GM19397 (cell line): ENCODE measurements around the gene GRIA4.
"Not testable (repeated sequence)": the region's sequence is repeated elsewhere in the genome, so short reads cannot be mapped to it uniquely, and the experiment has no call there.

Experiments used
- ATAC-seq: cut with Tn5 transposase; IDR thresholded peaks from one replicate; pipeline ENCODE4 v1.9.1; 2021; ENCODE audit warnings: mild to moderate bottlenecking, moderate library complexity; ENCODE audit not compliant: unreplicated experiment

The GRIA4 gene

DNA sequence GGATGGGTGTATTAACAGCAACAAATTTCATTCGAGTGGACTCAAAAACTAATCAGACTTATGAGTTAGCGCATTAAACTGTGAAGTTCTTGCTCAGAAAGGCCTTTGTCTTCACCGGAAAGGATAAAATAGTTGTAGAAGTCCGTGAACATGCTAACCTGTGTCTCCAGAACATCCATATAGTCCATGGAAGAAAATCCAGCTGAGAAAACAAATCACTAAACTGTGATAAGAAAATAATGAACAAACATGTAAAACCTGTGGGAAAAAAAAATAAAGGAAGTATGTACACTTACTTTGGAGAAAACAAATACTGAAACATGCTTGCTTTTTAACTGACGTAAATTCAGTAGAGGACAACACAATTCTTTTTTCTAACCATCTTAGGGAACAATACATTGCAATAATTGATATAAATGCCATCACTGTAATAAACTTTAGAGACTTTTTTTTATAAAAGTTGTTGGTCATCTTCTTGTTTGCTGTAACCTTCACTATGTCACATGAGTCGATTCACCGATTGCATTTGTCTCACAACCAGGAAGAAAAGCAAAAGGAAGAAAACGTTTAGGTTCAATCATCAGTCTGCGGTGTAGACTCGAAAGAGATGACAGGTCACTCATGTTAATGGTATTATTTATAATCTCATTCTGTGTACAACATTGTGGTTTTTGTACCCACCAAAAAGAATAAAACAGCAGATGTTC is 370.3 kb downstream of the GRIA4 start:
- ATAC-seq, result no peak

DNA sequence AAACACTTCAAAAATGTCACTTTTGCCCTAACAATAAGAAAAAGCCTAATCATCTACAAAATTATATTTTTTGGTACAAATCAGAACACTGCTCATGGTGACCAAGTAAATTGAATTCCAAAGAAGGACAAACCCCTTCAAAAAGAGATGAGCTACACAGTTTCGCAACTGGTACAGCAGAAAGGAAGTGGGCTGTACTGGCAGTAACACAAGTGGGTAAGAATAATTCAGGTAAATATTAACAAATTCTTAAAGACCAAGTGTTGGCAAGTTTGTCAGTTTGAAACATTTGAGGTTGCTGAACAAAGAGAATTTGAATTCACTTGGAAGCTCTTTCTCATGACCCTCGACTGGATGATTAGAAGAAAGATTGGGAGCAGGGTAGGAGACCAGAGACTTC is 376.7 kb downstream of the GRIA4 start:
- no peak for ATAC-seq

DNA sequence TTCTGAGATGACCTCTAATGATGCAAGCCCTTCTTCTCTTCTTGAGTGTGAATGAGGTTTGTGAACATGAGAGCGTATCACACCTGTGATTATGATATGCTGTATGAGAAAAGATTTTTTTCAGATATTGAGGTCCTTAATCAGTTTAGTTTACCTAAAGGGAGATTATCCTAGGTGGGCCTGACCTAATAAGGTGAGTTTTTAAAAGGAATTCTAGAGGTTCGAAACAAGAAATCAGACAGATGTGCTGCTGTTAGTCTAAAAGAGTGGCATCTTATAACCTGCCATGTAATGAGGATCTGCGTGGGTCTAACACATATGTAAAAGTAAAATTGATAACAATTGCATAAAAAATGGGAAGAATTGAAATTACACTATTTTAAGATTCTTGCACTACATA is 378.3 kb downstream of the GRIA4 start:
- ATAC-seq, result no peak

DNA sequence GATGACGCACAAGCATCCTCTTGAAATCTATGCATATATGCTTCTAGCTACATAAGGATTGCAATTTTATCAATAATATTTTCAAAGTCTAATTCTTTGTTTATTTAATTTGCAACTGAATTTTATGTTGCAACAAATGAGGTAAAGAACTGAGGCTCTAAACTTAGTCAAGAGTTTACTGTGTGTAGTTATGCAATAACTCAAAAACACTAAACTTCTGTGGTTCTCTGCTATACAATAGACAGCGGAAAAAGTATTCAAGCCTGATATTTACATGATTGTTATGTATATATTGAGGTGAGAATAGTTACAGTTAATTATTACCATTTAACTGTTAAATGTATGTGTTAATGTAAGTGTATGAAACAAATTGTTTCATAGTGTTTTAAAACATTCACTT is 379.3 kb downstream of the GRIA4 start:
- ATAC-seq, result no peak

DNA sequence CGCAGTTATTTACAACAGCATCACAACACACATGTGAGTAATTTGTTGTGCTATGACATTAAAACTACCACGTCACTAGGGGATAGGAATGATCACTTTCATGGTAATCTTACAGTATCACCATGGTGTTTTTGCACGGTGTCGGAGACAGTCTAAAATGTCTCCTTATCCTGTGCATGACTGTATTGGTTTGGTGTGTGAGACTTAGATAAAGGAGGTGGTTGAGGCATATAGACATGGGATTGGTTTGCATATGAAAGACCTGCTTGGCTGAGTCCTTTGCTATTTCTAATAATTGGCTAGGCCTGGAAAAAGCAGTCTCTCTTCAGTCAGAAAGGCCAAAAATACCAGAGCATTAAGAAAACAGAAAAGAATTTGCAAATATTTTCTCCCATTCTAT is 382.0 kb downstream of the GRIA4 start:
- no peak for ATAC-seq

DNA sequence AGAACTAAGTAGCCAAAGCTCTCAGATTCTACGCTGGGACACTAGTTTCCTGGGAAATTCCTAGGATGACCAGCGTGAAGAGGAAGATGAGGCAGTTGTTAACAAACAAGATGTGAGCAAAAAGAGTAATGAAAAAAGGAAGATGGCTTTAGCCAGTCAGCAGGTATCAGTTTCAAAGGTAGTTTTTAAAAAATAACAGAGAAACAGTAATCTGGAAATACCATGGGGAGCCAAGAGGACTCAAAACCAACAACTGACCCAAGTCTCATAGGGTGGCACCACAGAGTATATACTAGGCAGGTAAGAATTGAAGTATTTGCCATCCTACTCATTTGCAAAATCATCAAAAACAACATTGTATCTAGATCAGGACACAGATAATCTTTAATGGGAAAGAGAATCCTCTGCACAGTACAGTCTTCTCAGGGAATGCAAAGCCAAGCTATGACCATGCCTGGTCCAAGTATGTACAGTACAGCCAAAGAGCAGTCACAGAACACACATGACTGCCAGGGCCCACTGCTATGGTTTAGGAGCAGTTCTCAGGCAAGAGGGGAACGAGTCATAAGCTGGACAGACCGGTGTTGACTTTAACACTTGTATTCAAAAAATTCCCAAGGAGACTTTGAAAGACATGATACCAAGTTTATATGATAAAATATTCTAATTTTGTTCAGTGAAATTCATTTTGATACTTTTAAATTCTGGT is 391.6 kb downstream of the GRIA4 start:
- no peak for ATAC-seq

DNA sequence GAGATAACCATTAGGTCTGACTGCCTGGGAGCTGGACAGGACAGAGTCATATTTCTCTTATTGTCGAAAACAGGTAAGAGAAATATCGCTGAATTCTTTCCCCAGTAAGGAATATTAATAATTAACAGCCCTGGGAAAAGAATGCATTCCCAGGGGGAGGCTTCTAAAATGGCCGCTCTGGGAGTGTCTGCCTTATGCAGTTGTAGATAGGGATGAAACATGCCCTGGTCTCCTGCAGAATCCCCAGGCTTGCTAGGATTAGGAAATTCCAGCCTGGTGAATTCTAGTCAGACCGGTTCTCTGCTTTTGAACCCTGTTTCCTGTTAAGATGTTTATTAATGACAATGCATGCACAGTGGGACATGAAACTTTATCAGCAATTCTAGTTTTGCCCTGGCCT is 393.2 kb downstream of the GRIA4 start:
- not testable (repeated sequence) for ATAC-seq

DNA sequence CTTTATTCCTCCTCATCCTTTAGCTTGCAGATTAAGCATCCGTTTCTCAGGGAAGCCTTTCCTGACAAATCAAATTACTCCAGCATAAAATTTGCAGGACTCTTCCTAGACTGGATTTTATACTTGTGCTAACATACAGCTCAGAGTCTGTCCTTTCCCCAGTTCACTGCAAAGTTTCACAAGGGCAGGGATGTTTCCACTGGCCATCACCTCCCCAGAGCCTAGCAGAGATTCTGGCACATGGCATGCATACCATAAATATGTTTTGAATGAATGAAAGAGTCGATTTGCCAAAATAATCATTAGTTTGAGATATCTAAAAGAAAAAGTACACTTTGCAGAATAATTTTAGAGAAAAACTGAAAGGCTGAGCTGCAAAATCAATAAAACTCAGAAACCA is 401.6 kb downstream of the GRIA4 start:
- no peak for ATAC-seq

DNA sequence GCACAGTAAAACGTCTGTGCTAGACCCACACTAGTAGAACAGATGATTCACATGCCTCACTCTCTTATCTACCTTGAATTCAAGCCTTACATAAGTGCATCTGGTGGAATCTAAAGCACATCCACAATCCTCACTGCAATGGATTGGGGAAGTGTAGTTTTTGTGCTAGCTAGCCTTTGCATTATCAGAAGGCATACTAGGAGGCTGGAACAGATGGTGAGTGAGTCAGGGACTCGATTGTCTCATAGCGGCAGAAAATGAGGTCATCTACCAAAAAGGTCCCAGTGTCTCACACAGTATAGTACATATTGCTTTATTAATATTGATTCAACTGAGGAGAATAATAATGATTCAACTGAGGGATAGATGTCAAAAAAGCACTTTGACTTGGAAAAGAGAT is 402.9 kb downstream of the GRIA4 start:
- ATAC-seq, result no peak

DNA sequence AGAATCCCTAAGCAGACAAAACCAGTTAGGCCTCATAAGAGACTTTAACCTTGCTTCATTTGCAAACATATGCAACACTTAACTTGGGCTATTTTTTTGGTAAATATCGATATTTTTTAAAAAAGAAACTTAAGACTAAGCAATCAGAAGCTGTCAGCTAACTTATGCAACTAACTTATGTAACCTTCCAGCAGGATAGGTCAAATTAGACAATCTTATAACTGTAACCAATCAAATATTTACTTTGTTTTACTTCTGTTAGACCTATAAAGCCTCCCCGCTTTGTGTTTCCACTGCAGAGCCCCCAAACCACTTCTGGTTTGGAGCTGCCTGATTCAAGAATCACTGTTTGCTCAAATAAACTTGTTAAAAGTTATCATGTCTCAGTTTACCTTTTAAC is 404.2 kb downstream of the GRIA4 start:
- ATAC-seq, result no peak

DNA sequence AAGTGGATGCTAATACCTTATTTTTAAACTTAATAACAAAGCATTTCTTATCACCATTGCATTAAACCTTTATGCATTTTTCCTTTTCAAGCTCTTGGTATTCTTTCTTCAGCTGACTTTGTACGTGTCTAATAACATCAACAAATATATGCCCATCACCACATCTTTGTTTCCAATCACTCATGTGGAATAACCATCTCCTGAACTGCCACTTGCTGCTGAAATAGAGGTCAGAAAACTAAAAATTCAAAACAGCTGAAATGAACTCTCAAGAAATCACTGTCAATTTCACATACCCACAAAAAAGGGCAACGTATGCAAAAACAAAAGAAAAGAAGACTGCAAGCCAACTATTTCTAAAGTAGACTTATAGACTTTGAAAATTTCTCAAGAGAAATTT is 404.7 kb downstream of the GRIA4 start:
- ATAC-seq, result no peak

DNA sequence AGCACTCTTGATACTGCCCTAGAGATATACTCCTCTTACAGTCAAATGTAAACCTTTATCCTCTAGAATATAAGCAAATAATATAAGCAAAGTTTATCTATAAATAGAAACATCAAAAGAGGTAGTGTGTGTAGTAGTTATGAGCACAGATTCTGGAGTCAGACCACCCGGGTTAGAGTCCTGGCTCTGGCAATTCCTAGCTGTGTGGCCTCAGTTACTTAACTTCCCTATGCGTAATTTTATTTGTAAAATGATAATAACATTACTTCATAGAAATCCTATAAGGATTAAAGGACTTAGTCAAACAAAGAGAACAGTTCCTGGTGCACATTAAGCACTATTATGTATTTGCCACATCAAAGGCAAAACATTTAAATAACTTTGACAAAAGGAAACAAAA is 405.2 kb downstream of the GRIA4 start:
- no peak for ATAC-seq

DNA sequence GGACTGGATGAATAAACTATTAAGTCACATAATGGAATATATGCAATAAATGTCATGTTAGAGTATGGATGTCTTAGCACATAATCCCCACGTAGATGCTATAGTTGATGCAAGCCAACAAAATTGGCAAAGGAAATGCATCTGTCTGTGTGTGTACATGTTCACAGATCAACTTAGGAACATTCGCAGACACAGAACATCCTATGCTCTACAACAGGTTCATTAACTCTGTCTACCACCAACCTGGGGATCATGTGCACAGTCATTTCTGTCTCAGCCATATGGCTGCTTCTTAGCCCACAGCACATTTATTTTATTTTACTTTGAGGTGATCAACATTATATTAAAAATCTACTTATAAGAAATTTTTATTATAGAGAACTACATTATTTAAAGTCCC is 407.2 kb downstream of the GRIA4 start:
- no peak for ATAC-seq

DNA sequence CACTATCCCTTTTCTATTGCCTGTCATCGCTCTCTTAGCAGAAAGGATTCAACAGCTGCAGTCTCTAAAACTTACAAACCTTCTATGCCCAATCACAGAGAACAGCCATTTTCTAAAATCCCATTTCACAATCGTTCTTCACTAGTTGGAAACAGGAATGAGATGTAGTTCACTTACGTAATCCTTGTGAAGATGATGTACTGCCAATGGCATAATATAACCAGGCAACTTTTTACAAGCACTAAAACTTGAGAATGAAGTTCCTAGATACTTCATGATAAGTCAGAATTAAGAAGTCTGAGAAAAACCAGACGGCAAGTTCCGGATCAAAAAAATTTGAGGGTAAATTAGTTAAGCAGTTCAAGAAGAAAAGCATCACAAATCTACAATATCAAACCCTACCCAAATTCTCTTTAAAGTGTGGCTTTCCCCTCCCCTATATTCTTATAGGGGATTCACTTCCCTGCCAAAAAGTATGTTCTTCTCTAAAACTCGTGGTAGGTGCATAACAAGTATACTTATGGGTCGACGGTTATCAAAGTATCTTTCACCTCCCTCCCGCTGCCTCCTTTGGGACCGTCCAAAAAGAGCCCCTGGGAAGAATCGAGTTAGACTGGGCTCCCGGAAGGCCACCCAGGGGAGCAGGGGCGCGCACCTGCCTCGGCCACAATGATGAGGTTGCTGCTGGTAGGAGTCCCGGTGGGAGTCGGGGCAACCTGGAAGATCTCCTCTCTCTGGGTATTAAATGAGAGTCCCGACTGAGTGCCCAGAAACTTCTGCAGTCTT is 411.5 kb downstream of the GRIA4 start:
- peak; percentile 13 for ATAC-seq

DNA sequence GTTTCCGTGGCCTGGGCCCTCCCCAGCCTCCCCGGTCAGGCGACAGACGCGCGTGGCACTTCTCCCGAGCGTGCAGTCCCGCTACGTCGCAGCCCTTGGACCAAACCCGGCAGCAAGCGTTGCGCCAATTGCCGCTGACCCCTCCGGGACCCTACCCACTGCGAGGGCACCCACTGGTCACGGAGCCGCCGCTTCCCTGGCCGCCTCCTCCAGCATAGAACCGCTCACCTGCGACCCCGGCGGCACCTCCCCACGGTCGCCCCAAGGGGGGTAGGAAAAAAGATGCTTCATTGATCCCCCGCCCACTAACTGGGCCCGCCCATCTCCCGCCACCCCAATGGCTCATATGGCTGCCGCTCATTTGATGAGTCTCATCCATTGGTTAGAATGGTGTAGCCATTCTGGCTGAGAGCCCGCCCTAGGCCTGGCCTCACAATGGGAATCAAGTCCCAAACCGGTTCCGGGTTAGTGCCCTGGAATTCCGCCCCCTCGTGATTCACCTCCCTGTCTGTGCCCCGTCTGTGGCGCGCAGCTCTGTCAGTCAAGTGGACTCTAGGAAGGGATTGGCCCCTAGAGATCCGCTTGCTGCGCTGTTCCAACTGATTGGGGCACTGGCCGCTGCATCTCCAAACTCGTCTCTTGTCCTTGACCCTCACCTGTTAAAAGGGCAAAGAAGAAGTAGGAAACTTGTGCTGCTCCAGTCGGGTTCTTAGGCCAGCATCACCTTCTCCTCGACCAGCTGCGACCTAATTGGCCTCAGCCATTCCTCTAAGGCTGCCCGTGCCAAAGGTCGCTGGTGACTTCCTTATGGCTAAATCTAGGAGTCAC is 412.3 kb downstream of the GRIA4 start, which contains the start of gene MSANTD4:
Gene MSANTD4 (minus strand): TSS at position 274 of the 828 bp plus-strand sequence. CDS start 11,323 bp downstream, outside the sequence.
- peak; percentile 97 for ATAC-seq

DNA sequence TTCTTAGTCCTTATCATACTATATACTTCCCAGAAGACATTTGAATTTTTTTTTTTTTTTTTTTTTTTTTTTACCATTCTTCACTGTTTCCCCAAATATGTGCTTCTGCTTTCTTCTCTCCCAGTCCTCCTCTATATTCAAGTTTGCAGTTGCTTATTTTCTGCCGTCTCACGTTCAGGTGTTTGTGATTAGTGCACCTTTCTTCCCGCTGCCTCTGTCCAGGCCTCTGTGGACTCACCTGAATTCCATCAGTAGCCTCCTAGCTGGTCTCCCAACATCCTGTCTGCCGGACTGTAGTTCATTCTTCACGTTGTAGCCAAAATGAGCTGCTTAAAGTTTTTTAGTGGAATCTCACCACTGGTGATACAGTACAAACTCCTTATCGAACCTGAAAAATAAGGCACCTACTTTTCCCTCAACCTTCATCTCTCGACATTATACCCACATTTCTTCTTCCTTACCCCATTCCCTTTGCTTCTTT is 413.0 kb downstream of the GRIA4 start:
- ATAC-seq, result no peak

DNA sequence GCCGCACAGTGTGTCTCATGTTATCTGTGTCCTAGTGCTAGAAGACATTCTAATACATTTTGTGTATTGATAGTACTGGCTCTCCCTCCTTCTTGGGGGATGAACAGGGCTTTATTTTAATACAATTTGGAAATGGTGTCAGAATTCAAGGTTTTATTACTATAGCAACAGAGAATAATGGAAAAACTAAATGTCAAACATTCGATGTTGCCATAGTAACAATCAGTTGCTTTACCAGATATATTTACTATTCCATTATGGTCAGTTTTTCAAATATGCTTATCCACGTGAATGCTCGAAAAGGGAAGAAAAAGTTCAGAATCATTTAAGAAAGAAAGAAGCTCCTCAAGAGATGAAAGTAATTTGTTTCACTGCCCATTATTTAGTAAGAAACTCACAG is 420.7 kb downstream of the GRIA4 start:
- no peak for ATAC-seq

DNA sequence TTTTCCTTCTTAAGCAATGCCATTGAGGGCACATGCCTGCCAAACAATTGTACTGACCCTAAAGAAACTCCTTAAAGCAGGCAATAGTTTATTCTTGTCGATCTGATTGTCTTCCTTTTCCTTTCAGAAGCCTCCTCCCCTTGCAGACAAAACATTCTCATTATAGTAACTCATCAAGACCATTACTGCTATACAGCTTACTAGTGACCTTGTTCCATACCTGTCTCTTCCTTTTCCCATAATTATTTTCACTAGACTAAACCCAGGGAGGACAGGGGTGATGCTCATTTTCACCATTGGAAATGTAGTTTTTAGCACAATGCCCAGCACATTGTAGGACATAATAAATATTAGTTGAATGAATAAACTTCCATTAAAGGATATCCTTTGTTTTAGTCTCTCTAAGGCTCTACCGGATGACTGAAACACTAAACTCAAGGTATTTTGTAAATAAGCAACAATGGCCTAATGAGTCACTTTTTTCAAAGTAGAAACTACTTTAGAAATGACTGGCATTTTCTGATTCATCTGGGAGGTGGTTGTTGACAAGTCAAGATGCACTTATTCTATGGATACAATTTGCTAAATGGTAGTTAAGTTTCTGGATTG is 421.4 kb downstream of the GRIA4 start:
- no peak for ATAC-seq
